Smooth muscle cell (in vitro differentiated cells): ENCODE results near the gene NF1. TPM values are rescaled to one million over a fixed set of nuclear protein-coding genes. Genes with fewer than 3 reads are reported as not detected.

ENCODE experiments used
- DNase-seq: peaks from one replicate; lab custom pipeline; 2025; ENCODE audit not compliant: unreplicated experiment; lab: John Stamatoyannopoulos, UW
- H2AFZ ChIP-seq: fragments of 200-600 bp; sonication (generic); 2 replicates; pipeline ENCODE4 v1.6.0; 2016; ENCODE audit warnings: antibody characterized with exemption, low read depth, mild to moderate bottlenecking
- H3F3A ChIP-seq: fragments of 200-600 bp; sonication (generic); 2 replicates; pipeline ENCODE4 v1.6.0; 2017; ENCODE audit warnings: antibody characterized with exemption, low read depth
- H3K27ac ChIP-seq: fragments of 200-600 bp; sonication (generic); 2 replicates; pipeline ENCODE4 v1.5.1; 2016; ENCODE audit warnings: low read depth, mild to moderate bottlenecking
- H3K27me3 ChIP-seq: fragments of 200-600 bp; sonication (generic); 2 replicates; pipeline ENCODE4 v1.6.1; 2016; ENCODE audit warnings: low read depth, mild to moderate bottlenecking
- H3K36me3 ChIP-seq: fragments of 200-600 bp; sonication (generic); 2 replicates; pipeline ENCODE4 v1.5.1; 2016; ENCODE audit warnings: low read depth
- H3K4me1 ChIP-seq: fragments of 200-600 bp; sonication (generic); 2 replicates; pipeline ENCODE4 v1.5.1; 2016; ENCODE audit warnings: low read depth
- H3K4me2 ChIP-seq: fragments of 200-600 bp; sonication (generic); 2 replicates; pipeline ENCODE4 v1.6.0; 2016; ENCODE audit warnings: mild to moderate bottlenecking
- H3K4me3 ChIP-seq: fragments of 200-600 bp; sonication (generic); 2 replicates; pipeline ENCODE4 v1.5.1; 2016; ENCODE audit warnings: mild to moderate bottlenecking
- H3K79me2 ChIP-seq: fragments of 200-600 bp; sonication (generic); 2 replicates; pipeline ENCODE4 v1.6.0; 2016; ENCODE audit warnings: low read depth, mild to moderate bottlenecking
- H3K9ac ChIP-seq: fragments of 200-600 bp; sonication (generic); 2 replicates; pipeline ENCODE4 v1.6.0; 2016; ENCODE audit warnings: low read depth
- H3K9me3 ChIP-seq: fragments of 200-600 bp; sonication (generic); replicated peaks from 2 replicates; pipeline ENCODE4 v1.5.1; 2016; ENCODE audit warnings: low read depth
- H4K20me1 ChIP-seq: fragments of 200-600 bp; sonication (generic); 2 replicates; pipeline ENCODE4 v1.6.0; 2016; ENCODE audit warnings: low read depth
- WGBS: methylation state at CpG from one replicate; pipeline ENCODE4 v1.1.7; 2016; ENCODE audit warnings: low lambda C conversion rate; 5-methylcytosine and 5-hydroxymethylcytosine counted together
- polyA plus RNA-seq: library from polyadenylated mRNA; unstranded; fragments of >200 nt; fragmentation: Nextera tagmentation; extraction: Ambion mirVana; gene quantifications from 2 replicates; pipeline ENCODE4 v1.2.1, GENCODE V29; 2016
- total RNA-seq: library from RNA; depleted of rRNA; stranded (reverse); fragments of >200 nt; gene quantifications from 2 replicates; pipeline ENCODE4 v1.2.3, GENCODE V29; 2014
- TF ChIP-seq, protein P1 (sequence below): fragments of 200-600 bp; sonication (generic); IDR thresholded peaks from 2 replicates; pipeline ENCODE4 v1.5.1; 2017; ENCODE audit warnings: borderline replicate concordance, mild to moderate bottlenecking, antibody characterized with exemption; ENCODE audit not compliant: insufficient read depth, poor library complexity, severe bottlenecking

The NF1 gene
- total and polyA plus RNA-seq, 2 experiments from 2014 or later = 7.6 to 74.3 TPM

DNA sequence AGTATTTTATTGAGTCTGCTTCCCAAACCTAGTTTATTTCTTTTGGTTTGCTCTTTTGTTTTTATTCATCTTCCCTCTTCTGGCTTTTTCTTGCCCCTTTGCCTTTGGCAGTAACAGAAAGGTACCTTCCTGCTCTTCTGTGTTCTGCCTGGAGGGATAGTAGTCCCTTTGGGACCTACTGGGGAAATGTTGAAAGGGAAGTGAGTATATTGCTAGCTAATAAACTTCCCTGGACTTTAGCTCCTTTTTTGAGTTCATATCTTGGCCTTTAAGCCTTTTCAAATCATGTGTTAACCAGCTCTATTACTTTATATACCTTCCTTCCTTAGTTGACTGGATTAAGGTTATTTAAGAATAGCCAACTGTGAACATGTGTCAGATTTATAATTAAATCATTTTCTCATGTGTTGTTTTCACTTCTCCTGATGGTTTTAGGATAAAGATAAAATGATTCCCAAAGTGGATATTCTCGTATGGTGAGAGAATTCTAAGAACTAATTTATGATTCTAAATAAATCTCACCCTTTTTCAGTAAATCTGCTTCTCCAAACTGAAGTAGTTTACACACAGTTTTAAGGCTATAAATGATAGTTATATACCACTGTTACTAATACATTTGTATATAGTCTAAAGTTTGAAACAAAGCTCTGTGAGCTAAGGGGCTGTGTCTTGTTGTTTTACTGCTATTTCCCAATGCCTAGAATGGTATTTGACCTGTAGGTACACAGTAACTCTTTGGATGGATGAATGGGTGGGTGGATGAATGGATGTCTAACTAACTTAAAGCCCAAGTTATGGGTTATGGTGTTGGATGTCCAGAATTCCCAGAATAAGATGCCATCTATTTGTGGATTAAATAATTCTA, 156.6 kb downstream of the NF1 start:
- H3F3A ChIP-seq = no peaks in the 10 kb centered on the region
- H2AFZ ChIP-seq = no peak overlapping the region
- H3K9ac ChIP-seq = no peak overlapping the region
- TF ChIP-seq, protein P1, sequence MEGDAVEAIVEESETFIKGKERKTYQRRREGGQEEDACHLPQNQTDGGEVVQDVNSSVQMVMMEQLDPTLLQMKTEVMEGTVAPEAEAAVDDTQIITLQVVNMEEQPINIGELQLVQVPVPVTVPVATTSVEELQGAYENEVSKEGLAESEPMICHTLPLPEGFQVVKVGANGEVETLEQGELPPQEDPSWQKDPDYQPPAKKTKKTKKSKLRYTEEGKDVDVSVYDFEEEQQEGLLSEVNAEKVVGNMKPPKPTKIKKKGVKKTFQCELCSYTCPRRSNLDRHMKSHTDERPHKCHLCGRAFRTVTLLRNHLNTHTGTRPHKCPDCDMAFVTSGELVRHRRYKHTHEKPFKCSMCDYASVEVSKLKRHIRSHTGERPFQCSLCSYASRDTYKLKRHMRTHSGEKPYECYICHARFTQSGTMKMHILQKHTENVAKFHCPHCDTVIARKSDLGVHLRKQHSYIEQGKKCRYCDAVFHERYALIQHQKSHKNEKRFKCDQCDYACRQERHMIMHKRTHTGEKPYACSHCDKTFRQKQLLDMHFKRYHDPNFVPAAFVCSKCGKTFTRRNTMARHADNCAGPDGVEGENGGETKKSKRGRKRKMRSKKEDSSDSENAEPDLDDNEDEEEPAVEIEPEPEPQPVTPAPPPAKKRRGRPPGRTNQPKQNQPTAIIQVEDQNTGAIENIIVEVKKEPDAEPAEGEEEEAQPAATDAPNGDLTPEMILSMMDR = no peak
- H3K9me3 ChIP-seq = no peaks in the 10 kb centered on the region
- peaks cover 10% of the 10 kb centered on the region for H4K20me1 ChIP-seq
- DNase-seq = no peak
- H3K79me2 ChIP-seq = no peaks in the 10 kb centered on the region
- WGBS = 100% methylated on average over 1 of the region's 1 CpG
- no peak overlapping the region for H3K4me3 ChIP-seq
- no peaks in the 10 kb centered on the region for H3K27me3 ChIP-seq
- H3K4me1 ChIP-seq = no peaks in the 10 kb centered on the region
- H3K27ac ChIP-seq = no peak overlapping the region
- H3K4me2 ChIP-seq = no peak overlapping the region
- no peaks in the 10 kb centered on the region for H3K36me3 ChIP-seq

DNA sequence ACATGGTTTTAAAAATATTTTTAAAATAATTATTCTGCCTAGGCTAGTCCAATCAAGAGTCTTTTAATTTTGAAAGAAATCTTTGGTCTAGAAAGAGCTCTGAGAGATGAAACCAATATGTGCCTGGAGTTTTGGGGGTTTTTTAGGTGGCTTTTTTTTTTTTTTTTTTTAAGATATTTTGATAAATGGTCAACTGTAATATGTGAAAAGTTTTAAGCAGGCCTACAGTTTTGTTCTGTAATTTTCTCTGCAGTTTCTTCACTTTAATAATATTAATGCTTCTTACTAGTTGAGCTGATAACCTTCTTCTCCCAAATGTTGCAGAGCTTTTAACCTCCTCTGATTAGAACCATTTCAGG, 157.2 kb downstream of the NF1 start:
- H3K27ac ChIP-seq = no peak overlapping the region
- H3K79me2 ChIP-seq = no peaks in the 10 kb centered on the region

DNA sequence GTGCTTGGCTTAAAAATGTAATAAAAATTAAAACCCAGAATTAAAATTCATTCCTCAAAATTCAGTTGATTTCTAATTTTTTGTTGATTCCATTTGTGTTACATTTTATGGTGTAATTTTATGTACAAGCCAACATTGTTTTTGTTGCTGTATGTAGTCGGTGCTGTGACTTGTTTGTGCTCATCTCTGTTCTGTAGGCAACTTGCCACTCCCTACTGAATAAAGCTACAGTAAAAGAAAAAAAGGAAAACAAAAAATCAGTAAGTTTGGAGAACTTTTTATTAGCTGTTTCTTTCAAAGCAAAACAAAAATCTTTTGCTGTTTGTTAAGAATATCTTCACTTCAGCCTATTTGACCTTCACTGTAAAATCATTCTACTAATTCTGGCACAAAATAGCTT, 158.0 kb downstream of the NF1 start:
- H3K9ac ChIP-seq = no peak overlapping the region
- no peaks in the 10 kb centered on the region for H3F3A ChIP-seq
- H3K4me2 ChIP-seq = no peak overlapping the region
- H2AFZ ChIP-seq = no peak overlapping the region
- no peaks in the 10 kb centered on the region for H3K4me1 ChIP-seq
- peaks cover 10% of the 10 kb centered on the region for H4K20me1 ChIP-seq
- H3K79me2 ChIP-seq = no peaks in the 10 kb centered on the region
- H3K27me3 ChIP-seq = no peaks in the 10 kb centered on the region
- TF ChIP-seq, protein P1 = no peak
- 100% methylated on average over 1 of the region's 1 CpG for WGBS
- no peaks in the 10 kb centered on the region for H3K36me3 ChIP-seq
- no peaks in the 10 kb centered on the region for H3K9me3 ChIP-seq
- no peak overlapping the region for H3K4me3 ChIP-seq
- DNase-seq = no peak
- H3K27ac ChIP-seq = no peak overlapping the region

More for the DNA sequence above, 157.2 kb downstream of the NF1 start:
- Histone ChIP-seq H3K4me1 (no peaks in the 10 kb centered on the region), H3K27me3 (no peaks in the 10 kb centered on the region), H3K9me3 (no peaks in the 10 kb centered on the region), H3K9ac (no peak overlapping the region), H2AFZ (no peak overlapping the region), H4K20me1 (peaks cover 10% of the 10 kb centered on the region), H3K4me2 (no peak overlapping the region), H3K36me3 (no peaks in the 10 kb centered on the region), H3K4me3 (no peak overlapping the region), H3F3A (no peaks in the 10 kb centered on the region)
- no peak for DNase-seq
- TF ChIP-seq, protein P1 = no peak

DNA sequence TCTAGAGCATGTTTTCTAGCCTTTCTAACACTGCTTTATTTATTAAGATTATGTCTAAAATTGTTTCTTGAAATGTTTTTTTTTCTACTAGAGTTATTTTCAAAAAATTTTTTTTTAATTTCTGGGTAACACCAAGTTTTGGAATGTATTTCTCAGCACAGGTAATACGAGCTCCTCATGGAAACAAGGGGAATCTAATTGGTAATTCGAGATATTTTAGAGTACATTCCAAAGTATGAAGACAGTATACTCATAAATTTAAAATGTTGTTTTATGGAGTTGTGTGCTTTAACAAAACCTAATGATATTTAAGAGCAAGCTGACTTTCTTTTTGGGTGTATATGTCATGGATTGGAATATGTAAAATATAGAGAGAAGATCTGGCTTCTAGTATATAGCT, 159.9 kb downstream of the NF1 start:
- H2AFZ ChIP-seq = no peak overlapping the region
- 97% methylated on average over 2 of the region's 2 CpGs for WGBS
- H4K20me1 ChIP-seq = peaks cover 10% of the 10 kb centered on the region
- H3K4me3 ChIP-seq = no peak overlapping the region
- H3K27ac ChIP-seq = no peak overlapping the region
- DNase-seq = no peak
- no peak overlapping the region for H3K9ac ChIP-seq
- TF ChIP-seq, protein P1 = no peak
- H3K79me2 ChIP-seq = no peaks in the 10 kb centered on the region
- H3K4me1 ChIP-seq = no peaks in the 10 kb centered on the region
- no peak overlapping the region for H3K4me2 ChIP-seq
- H3K27me3 ChIP-seq = no peaks in the 10 kb centered on the region
- no peaks in the 10 kb centered on the region for H3K9me3 ChIP-seq
- H3K36me3 ChIP-seq = peaks cover 4% of the 10 kb centered on the region
- H3F3A ChIP-seq = no peaks in the 10 kb centered on the region
